ENCODE measurements around the gene SUPT7L. TPM values are rescaled to one million over a fixed set of nuclear protein-coding genes. Genes with fewer than 3 reads are reported as not detected.

Gene SUPT7L
- total and polyA plus RNA-seq, 2 of the 13 experiments (the other 11 are each of a cell fraction or from before 2014, with no cell fraction given) = 32.9 to 77.5 TPM

DNA sequence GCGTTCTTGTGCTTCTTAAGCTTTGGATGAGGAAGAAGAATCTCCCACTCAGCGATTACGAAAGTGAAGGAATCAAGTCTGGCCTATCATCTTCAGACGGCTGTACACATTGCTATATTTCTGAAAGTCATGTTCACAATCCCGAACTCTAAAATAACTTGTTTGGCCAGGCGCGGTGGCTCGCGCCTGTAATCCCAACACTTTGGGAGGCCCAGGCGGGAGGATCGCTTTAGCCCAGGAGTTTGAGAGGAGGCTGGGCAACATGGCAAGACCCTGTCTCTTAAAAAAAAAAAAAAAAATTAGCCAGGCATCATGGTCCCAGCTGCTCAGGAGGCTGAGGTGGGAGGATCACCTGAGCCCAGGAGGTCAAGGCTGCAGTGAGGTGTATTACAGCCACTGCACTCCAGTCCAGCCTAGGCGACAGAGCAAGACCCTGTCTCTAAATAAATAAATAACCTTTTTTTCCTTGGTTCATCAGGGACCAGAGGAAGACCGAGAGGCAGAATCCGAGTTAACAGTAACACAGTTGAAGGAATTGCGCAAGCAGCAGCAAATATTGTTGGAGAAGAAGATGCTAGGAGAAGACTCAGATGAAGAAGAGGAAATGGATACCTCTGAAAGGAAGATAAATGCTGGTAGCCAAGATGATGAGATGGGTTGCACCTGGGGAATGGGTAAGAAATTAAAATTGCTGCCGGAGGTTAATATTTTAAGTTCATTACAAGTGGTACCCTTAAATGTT is 1.4 kb upstream of the SUPT7L start:
- Histone ChIP-seq H3K4me3 (replicated peaks in 1 of 3; ENCODE audit: insufficient read depth in 1 of 3, low read depth in 2 of 3, low read length in 3 of 3) (peak overlapping the region; percentile 81 to 94 (median 84)), H3K27ac (ENCODE audit: extremely low read length, insufficient read depth, low read length) (peak overlapping the region; percentile 83), H3K4me1 (ENCODE audit: insufficient read depth, low read length) (peaks cover 28% of the 10 kb centered on the region), H4K20me1 (ENCODE audit: insufficient read depth, low read length) (no peaks in the 10 kb centered on the region), H3K27me3 (ENCODE audit: control insufficient read depth in 1 of 2, insufficient read depth in 2 of 2, low read length in 2 of 2) (no peaks in the 10 kb centered on the region; a peak in 1 of 5 replicates), H3K9ac (ENCODE audit: insufficient read depth, low read depth, low read length) (peak overlapping the region; percentile 90), H3K79me2 (ENCODE audit: insufficient read depth, low read length) (peaks cover 46% of the 10 kb centered on the region), H2AFZ (ENCODE audit: low read length) (peak overlapping the region; percentile 56), H3K4me2 (ENCODE audit: low read depth, low read length) (peak overlapping the region; percentile 87), H3K9me3 (ENCODE audit: low read length) (no peaks in the 10 kb centered on the region), H3K36me3 (replicated peaks in 1 of 2; ENCODE audit: control insufficient read depth in 1 of 2, insufficient read depth in 2 of 2, low read length in 2 of 2) (peaks cover 20 to 41% of the 10 kb centered on the region in 2 experiments)
- no TSS peak for BruUV-seq (replicated peaks)
- no peak for TF ChIP-seq ZNF773 (CRISPR knock-in tag; IDR thresholded peaks at IDR 0.05; ENCODE audit: borderline replicate concordance)
- TF ChIP-seq ZNF17 (CRISPR knock-in tag; IDR thresholded peaks at IDR 0.05) = peak; percentile 20; the same call in 1 of the 2 replicates
- TF ChIP-seq, protein P1, sequence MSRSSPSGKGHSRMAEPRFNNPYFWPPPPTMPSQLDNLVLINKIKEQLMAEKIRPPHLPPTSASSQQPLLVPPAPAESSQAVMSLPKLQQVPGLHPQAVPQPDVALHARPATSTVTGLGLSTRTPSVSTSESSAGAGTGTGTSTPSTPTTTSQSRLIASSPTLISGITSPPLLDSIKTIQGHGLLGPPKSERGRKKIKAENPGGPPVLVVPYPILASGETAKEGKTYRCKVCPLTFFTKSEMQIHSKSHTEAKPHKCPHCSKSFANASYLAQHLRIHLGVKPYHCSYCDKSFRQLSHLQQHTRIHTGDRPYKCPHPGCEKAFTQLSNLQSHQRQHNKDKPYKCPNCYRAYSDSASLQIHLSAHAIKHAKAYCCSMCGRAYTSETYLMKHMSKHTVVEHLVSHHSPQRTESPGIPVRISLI (CRISPR knock-in tag; IDR thresholded peaks at IDR 0.05; ENCODE audit: borderline replicate concordance) = 0 out of 2 replicates have a peak, but pooled peaks have one; percentile 53
- TF ChIP-seq KAT8 (CRISPR knock-in tag; IDR thresholded peaks at IDR 0.05) = 0 out of 2 replicates have a peak, but pooled peaks have one; percentile 18
- 0 out of 2 replicates have a peak, but pooled peaks have one; percentile 12 for TF ChIP-seq ZNF253 (CRISPR knock-in tag; IDR thresholded peaks at IDR 0.05; ENCODE audit: borderline replicate concordance)
- TF ChIP-seq CEBPG (CRISPR knock-in tag; IDR thresholded peaks at IDR 0.05) = peak; percentile 90
- TF ChIP-seq, protein P2, sequence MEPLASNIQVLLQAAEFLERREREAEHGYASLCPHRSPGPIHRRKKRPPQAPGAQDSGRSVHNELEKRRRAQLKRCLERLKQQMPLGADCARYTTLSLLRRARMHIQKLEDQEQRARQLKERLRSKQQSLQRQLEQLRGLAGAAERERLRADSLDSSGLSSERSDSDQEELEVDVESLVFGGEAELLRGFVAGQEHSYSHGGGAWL (CRISPR knock-in tag; IDR thresholded peaks at IDR 0.05) = no peak
- TF ChIP-seq TARDBP (CRISPR knock-in tag; IDR thresholded peaks at IDR 0.05) = peak; percentile 26; the same call in 1 of the 2 replicates
- peak; percentile 93 for TF ChIP-seq CEBPB (IDR thresholded peaks at IDR 0.05; ENCODE audit: borderline replicate concordance, low read depth, low read length)
- TF ChIP-seq POLR2A (IDR thresholded peaks at IDR 0.05; ENCODE audit: insufficient read depth in 1 of 2, low read depth in 2 of 2, low read length in 2 of 2) = no peak
- TF ChIP-seq, protein P3, sequence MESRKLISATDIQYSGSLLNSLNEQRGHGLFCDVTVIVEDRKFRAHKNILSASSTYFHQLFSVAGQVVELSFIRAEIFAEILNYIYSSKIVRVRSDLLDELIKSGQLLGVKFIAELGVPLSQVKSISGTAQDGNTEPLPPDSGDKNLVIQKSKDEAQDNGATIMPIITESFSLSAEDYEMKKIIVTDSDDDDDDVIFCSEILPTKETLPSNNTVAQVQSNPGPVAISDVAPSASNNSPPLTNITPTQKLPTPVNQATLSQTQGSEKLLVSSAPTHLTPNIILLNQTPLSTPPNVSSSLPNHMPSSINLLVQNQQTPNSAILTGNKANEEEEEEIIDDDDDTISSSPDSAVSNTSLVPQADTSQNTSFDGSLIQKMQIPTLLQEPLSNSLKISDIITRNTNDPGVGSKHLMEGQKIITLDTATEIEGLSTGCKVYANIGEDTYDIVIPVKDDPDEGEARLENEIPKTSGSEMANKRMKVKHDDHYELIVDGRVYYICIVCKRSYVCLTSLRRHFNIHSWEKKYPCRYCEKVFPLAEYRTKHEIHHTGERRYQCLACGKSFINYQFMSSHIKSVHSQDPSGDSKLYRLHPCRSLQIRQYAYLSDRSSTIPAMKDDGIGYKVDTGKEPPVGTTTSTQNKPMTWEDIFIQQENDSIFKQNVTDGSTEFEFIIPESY (CRISPR knock-in tag; IDR thresholded peaks at IDR 0.05) = peak; percentile 67; the same call in 1 of the 2 replicates
- TF ChIP-seq ZNF121 (CRISPR knock-in tag; IDR thresholded peaks at IDR 0.05) = 0 out of 2 replicates have a peak, but pooled peaks have one; percentile 20
- TF ChIP-seq, protein P4, sequence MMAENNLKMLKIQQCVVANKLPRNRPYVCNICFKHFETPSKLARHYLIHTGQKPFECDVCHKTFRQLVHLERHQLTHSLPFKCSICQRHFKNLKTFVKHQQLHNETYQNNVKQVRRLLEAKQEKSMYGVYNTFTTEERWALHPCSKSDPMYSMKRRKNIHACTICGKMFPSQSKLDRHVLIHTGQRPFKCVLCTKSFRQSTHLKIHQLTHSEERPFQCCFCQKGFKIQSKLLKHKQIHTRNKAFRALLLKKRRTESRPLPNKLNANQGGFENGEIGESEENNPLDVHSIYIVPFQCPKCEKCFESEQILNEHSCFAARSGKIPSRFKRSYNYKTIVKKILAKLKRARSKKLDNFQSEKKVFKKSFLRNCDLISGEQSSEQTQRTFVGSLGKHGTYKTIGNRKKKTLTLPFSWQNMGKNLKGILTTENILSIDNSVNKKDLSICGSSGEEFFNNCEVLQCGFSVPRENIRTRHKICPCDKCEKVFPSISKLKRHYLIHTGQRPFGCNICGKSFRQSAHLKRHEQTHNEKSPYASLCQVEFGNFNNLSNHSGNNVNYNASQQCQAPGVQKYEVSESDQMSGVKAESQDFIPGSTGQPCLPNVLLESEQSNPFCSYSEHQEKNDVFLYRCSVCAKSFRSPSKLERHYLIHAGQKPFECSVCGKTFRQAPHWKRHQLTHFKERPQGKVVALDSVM (CRISPR knock-in tag; IDR thresholded peaks at IDR 0.05) = peak; percentile 95
- intact Hi-C loops (cut with micrococcal nuclease; ENCODE audit: unreplicated experiment) = loop anchor here (5.0 kb wide), 2 partner anchors 37 to 257 kb away; partner anchors contain the start of genes CCDC121, GPN1 and PPM1G
- no peak for DNase-seq (ENCODE audit: low spot score)
- FAIRE-seq = no peak
- ATAC-seq = no peak
- 67% methylated on average over 16 of the region's 16 CpGs for WGBS (ENCODE audit: low lambda C conversion rate)
- in situ Hi-C loops (cut with HindIII; ENCODE audit: extremely low pct_ligation_motif_present, low pct_unique_long_range_greater_than_20kb) = no loop called here
- ChIA-PET CTCF (ENCODE audit: low intra/inter-chr PET ratio, low total read pairs) (interaction anchor here (1.8 kb wide), 1 partner anchor 19 kb away, joined by 8 read pairs; no protein-coding TSS in a partner anchor), POLR2A (interaction anchor here (1.6 to 2.3 kb wide), 4 partner anchors 18 to 256 kb away, joined by 7 to 26 read pairs (median 10); partner anchors contain the start of genes NRBP1 and PPM1G)
